OCI-LY3 (cell line): Measurements from ENCODE around the gene CRABP1.

Source experiments
- CTCF ChIP-seq: fragments of 200-600, 300-600 bp; sonication (generic); IDR thresholded peaks from 2 replicates; pipeline ENCODE4 v1.5.1; 2014; ENCODE audit warnings: antibody characterized with exemption, low read length, low read depth
- EZH2phosphoT487 ChIP-seq: fragments of 200-600 bp; shearing (Covaris generic); IDR thresholded peaks from 2 replicates; pipeline ENCODE4 v1.6.1; 2018; ENCODE audit warnings: antibody characterized with exemption, mixed run types, low read depth

GRCh38 chr15:78329625-78330024 is 10.5 kb upstream of the CRABP1 start:
- TF ChIP-seq CTCF (no peak), EZH2phosphoT487 (no peak)
